ENCODE measurements around the gene EEIG2.

- TF ChIP-seq CTCF (IDR thresholded peaks at IDR 0.05), result no peak
- no peak for TF ChIP-seq POLR2A (IDR thresholded peaks at IDR 0.05)
Measured at GRCh38 chr1:108592030-108592759, 32.3 kb downstream of the EEIG2 start.

Data from adrenal gland (tissue), 5 donors.